Activated CD4-positive, alpha-beta T cell treated with anti-CD3 and anti-CD28 coated beads, Interleukin-2, amount 10 ng/mL, durations not matched to agents 7 days and 5 days (primary cell): ENCODE results near the gene ZNF740. TPM values are rescaled to one million over a fixed set of nuclear protein-coding genes. Genes with fewer than 3 reads are reported as not detected.

Experiments used
- CTCF ChIA-PET: fragments of 350-600 bp; sonication (Branson Sonifier 250); formaldehyde crosslinking; loops from one replicate; lab custom pipeline; 2021; ENCODE audit warnings: antibody characterized with exemption; lab: Charles Lee
- POLR2A ChIA-PET: fragments of 350-600 bp; sonication (Branson Sonifier 250); formaldehyde crosslinking; loops from one replicate; lab custom pipeline; 2021; ENCODE audit warnings: antibody characterized with exemption; lab: Charles Lee
- DNase-seq: peaks from one replicate; pipeline ENCODE4 v3.0.0-alpha.2; 2020
- H3K27ac Mint-ChIP-seq: one replicate; pipeline ENCODE4 v1.8.0; 2021; ENCODE audit warnings: mild to moderate bottlenecking, moderate library complexity, mixed read lengths
- H3K27me3 Mint-ChIP-seq: one replicate; pipeline ENCODE4 v1.8.0; 2021; ENCODE audit warnings: mixed read lengths
- H3K36me3 Mint-ChIP-seq: one replicate; pipeline ENCODE4 v1.8.0; 2021; ENCODE audit warnings: low read depth, mixed read lengths
- H3K4me1 Mint-ChIP-seq: one replicate; pipeline ENCODE4 v1.8.0; 2021; ENCODE audit warnings: mixed read lengths
- H3K4me3 Mint-ChIP-seq: one replicate; pipeline ENCODE4 v1.8.0; 2021; ENCODE audit warnings: mild to moderate bottlenecking, moderate library complexity, mixed read lengths
- H3K9me3 Mint-ChIP-seq: one replicate; pipeline ENCODE4 v1.8.0; 2021; ENCODE audit warnings: mixed read lengths
- total RNA-seq, 2 experiments: library from RNA; stranded (reverse); gene quantifications; one replicate each; pipeline ENCODE4 v1.2.3, GENCODE V29; 2021

ZNF740 gene
- total RNA-seq, 2 experiments from 2014 or later: 38.9 to 44.1 TPM

DNA sequence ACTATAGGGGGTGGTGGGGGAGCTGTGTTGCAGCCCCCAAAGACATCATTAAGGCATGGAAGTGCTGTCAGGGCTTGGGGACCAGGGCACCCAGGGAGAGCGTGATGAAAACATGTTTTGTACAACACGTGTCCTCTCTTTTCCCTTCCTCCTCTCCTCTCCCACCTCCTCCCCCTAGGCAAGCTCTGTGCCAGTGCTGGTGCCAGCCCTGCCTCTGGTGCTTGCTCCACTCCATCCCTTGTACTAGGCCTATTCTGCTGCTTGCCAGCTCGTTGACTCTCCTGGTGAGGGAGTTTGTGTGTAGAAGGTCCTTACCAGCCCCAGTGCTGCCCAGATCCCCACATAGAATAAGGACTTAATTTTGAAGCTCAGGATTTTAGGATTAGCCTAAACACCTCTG, 54.6 kb downstream of the ZNF740 start:
- peaks cover 1% of the 10 kb centered on the region for H3K36me3 Mint-ChIP-seq
- peaks cover 55% of the 10 kb centered on the region for H3K4me1 Mint-ChIP-seq
- H3K27ac Mint-ChIP-seq: no peak overlapping the region
- ChIA-PET POLR2A (no interaction called here), CTCF (interaction anchor here (0.8 to 3.1 kb wide), 5 partner anchors 15 to 75 kb away, joined by 3 to 12 read pairs (median 6); no protein-coding TSS in a partner anchor)
- DNase-seq: no peak
- H3K27me3 Mint-ChIP-seq: no peaks in the 10 kb centered on the region
- no peak overlapping the region for H3K4me3 Mint-ChIP-seq
- H3K9me3 Mint-ChIP-seq: no peaks in the 10 kb centered on the region

DNA sequence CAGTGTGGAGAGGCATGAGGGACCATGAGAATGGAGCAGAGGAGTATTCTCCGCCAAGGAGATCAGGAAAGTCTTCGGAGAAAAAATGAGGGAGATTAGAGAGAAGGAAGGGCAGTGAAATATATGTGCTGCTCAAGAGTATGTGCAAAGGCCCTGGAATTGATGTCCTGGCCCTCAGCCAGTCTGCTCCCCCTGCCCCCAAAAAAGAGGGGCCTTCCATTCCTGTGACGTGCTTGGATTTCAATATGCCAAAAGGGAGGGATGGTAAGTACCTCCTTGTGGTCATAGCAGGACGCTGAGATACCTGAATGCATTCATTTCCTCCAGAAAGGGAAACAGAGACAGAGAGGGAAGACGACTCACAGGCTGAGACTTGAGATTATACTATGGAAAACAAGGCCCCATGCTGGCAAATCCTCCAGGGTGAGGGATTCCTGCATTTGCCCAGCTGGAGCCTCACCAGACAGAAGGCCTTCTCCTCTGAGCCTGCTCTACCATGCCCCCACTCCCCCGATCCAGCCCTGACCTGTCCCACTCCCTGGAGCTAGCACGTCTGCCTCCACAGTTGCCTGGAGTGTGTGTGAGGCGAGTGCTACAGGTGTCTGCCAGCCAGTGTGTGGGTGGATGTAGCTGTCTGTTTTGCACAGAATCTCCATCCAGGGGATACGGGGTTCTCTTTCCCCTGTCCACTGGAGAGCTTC, 55.4 kb downstream of the ZNF740 start:
- Mint-ChIP-seq H3K36me3 (peaks cover 1% of the 10 kb centered on the region), H3K27me3 (no peaks in the 10 kb centered on the region), H3K4me3 (no peak overlapping the region), H3K27ac (peak overlapping the region; percentile 51), H3K9me3 (no peaks in the 10 kb centered on the region), H3K4me1 (peaks cover 53% of the 10 kb centered on the region)
- ChIA-PET POLR2A (no interaction called here), CTCF (interaction anchor here (0.8 to 3.1 kb wide), 13 partner anchors 10 to 86 kb away, joined by 3 to 12 read pairs (median 4); partner anchors contain the start of genes AAAS and ITGB7)
- DNase-seq: no peak

DNA sequence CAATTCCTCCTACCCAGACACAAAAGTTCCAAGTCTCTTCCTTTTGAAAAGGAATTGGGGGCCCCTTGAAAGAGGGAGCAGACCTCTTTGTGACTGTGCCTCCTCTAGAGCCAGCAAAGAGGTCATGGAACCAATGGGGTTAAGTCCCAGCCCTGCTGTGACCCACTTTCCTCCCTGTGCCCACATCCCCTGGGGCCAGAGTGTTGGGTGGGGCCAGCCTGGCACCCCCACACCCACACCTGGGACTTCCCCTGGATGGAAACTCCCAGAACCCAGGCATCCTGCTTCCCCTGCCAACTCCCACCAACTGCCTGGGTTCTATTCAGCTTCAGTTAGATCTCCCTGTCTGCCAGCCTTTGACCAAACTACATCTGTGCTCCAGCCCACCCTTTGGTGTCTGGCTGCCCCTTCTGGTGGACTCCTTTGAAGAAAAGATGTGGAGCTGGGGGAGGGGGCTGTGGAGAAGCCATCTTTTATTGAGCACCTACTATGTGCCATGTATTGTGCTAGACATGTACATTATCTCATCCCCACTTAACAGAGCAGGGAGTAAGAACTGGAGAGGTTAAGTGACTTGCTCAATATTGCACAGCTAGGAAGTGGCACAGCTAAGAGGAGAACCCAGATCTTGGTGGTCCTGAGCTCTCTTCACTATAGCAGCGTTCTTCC, 56.1 kb downstream of the ZNF740 start:
- no peak overlapping the region for H3K4me3 Mint-ChIP-seq
- no peaks in the 10 kb centered on the region for H3K27me3 Mint-ChIP-seq
- H3K9me3 Mint-ChIP-seq: no peaks in the 10 kb centered on the region
- ChIA-PET POLR2A (no interaction called here), CTCF (interaction anchor here (0.8 to 3.1 kb wide), 12 partner anchors 10 to 85 kb away, joined by 3 to 12 read pairs (median 3); partner anchors contain the start of genes AAAS and ITGB7)
- H3K27ac Mint-ChIP-seq: peak overlapping the region; percentile 51
- H3K36me3 Mint-ChIP-seq: peaks cover 1% of the 10 kb centered on the region
- no peak for DNase-seq
- H3K4me1 Mint-ChIP-seq: peaks cover 46% of the 10 kb centered on the region

DNA sequence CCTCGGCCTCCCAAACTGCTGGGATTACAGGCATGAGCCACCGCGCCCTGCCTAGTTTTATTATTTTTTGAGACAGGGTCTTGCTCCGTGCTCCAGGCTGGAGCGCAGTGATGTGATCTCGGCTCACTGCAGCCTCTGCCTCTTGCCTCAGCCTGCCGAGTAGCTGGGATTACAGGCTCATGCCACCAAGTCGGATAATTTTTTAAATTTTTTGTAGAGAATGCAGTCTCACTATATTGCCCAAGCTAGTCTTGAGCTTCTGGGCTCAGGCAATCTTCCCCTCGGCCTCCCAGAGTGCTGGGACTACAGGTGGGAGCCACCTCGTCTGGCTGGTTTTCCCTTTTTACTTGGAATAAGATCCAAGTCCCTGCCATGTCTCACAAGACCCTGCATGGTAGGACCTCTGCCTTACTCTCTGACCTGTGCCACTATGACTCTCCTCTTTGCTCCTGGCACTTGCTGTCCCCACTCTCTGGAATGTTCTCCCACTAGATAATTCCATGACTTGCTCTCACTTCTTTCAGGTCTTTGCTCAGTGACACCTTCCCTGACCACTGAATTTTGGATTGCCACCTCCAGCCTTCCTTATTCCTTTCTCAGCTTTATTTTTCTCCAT, 59.2 kb downstream of the ZNF740 start:
- H3K36me3 Mint-ChIP-seq: no peaks in the 10 kb centered on the region
- H3K27me3 Mint-ChIP-seq: peaks cover 14% of the 10 kb centered on the region

DNA sequence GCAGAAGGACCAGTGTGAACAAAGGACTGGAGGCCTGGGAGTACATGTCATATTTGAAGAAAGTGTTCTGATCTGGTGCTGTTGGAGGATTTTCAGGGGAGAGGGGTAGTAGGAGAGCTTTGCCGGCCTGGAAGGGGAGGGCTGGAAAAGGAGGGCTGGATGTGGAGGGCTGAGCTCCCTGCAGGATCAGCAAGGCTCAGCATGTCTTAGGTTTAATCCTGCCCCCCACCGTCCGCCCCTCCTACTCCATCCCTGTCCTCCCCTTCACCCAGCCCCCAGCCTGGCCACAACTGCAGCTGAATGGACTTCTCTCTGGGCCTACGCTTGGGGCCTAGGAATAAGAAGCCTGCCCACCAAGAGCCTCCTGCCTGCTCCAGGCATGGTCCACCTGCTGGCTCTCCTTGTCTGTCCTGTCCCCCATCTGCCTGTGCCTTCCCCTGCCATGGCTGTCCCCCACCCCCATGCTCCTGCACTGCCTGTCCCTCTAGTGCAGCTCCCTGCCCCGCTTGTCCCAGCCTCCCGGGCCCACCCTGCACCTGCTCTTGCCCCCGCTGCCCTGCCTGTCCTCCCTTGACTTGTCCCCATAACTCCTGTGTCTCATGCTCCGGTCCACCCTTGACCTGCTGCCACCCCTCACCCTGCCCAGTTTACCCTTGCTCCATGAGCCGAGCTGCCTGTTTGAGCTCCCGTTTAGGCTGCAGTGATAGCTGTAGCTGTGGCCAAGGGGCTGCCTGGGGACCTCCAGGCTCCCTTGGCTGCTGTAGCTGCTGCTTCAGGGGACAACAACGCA, 61.3 kb downstream of the ZNF740 start:
- CTCF ChIA-PET: interaction anchor here (0.5 to 1.9 kb wide), 6 partner anchors 15 to 183 kb away, joined by 3 to 6 read pairs (median 4); no protein-coding TSS in a partner anchor
- Mint-ChIP-seq H3K4me1 (peaks cover 13% of the 10 kb centered on the region), H3K9me3 (no peaks in the 10 kb centered on the region), H3K4me3 (no peak overlapping the region), H3K27me3 (peaks cover 14% of the 10 kb centered on the region), H3K36me3 (no peaks in the 10 kb centered on the region), H3K27ac (no peak overlapping the region)
- POLR2A ChIA-PET: no interaction called here
- no peak for DNase-seq

More for the DNA sequence above, 59.2 kb downstream of the ZNF740 start:
- Mint-ChIP-seq H3K9me3 (no peaks in the 10 kb centered on the region), H3K4me3 (no peak overlapping the region), H3K4me1 (peaks cover 33% of the 10 kb centered on the region), H3K27ac (peak overlapping the region; percentile 57)
- CTCF ChIA-PET: interaction anchor here (0.6 to 1.2 kb wide), 3 partner anchors 24 to 82 kb away, joined by 3 read pairs; partner anchors contain the start of gene AAAS
- POLR2A ChIA-PET: no interaction called here
- no peak for DNase-seq

DNA sequence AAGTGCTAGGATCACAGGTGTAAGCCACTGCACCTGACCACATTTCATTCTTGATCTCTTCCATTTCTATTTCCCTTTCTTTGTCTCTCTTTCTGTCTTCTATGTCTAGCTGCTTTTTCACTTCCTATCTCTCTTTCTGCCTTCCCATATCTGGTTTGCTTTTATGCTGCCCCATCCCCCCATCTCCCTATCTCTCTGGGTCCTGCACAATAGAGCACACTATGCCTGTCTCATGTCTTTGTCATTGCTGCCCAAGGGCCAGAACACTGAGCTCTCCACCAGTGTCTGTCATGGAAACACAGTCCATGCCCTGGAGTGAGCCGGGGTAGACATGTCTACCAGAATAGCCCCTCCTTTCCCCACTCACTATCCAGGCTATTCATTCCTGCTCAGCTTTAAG, 63.8 kb downstream of the ZNF740 start:
- no peak overlapping the region for H3K27ac Mint-ChIP-seq
- ChIA-PET CTCF (interaction anchor here (1.0 to 1.3 kb wide), 5 partner anchors 9 to 31 kb away, joined by 3 to 5 read pairs (median 4); no protein-coding TSS in a partner anchor), POLR2A (no interaction called here)
- DNase-seq: no peak
- H3K36me3 Mint-ChIP-seq: no peaks in the 10 kb centered on the region
- H3K4me1 Mint-ChIP-seq: peaks cover 6% of the 10 kb centered on the region
- no peaks in the 10 kb centered on the region for H3K9me3 Mint-ChIP-seq
- peaks cover 14% of the 10 kb centered on the region for H3K27me3 Mint-ChIP-seq
- no peak overlapping the region for H3K4me3 Mint-ChIP-seq

Other genes starting within 250 kb of the ZNF740 start
- gene KRT18, start 231.6 kb upstream of the ZNF740 start, total RNA-seq: 1 to 10 TPM in 1 of 2 experiments, under 1 TPM in 1; 0.65 to 1.3 TPM
- gene EIF4B, start 174.3 kb upstream of the ZNF740 start, total RNA-seq: 100 to 1,000 TPM; 385 to 474 TPM
- gene TNS2, start 130.7 kb upstream of the ZNF740 start, total RNA-seq: 1 to 10 TPM in 1 of 2 experiments, under 1 TPM in 1; 0.92 to 1.8 TPM
- 10 to 100 TPM; 19.0 to 20.2 TPM for gene SPRYD3, start 101.3 kb upstream of the ZNF740 start, total RNA-seq
- under 1 TPM in 1 of 2 experiments, not detected in 1; 0.37 TPM for gene IGFBP6, start 83.1 kb upstream of the ZNF740 start, total RNA-seq
- gene SOAT2, start 77.2 kb upstream of the ZNF740 start, total RNA-seq: 1 to 10 TPM; 1.0 to 1.7 TPM
- 10 to 100 TPM; 33.3 to 34.7 TPM for gene CSAD, start 203 bp downstream of the ZNF740 start, total RNA-seq
- gene ITGB7, start 26.5 kb downstream of the ZNF740 start, total RNA-seq: 100 to 1,000 TPM; 621 to 702 TPM
- gene RARG, start 51.5 kb downstream of the ZNF740 start, total RNA-seq: 10 to 100 TPM; 58.3 to 59.7 TPM
- 100 to 1,000 TPM; 107 to 125 TPM for gene ESPL1, start 87.6 kb downstream of the ZNF740 start, total RNA-seq
- gene PFDN5, start 114.8 kb downstream of the ZNF740 start, total RNA-seq: 100 to 1,000 TPM; 305 to 335 TPM
- gene MYG1, start 119.0 kb downstream of the ZNF740 start, total RNA-seq: 10 to 100 TPM; 47.9 to 56.4 TPM
- 10 to 100 TPM; 59.1 to 63.0 TPM for gene AAAS, start 140.9 kb downstream of the ZNF740 start, total RNA-seq
- gene SP7, start 155.6 kb downstream of the ZNF740 start, total RNA-seq: not detected
- 10 to 100 TPM; 94.8 to 99.3 TPM for gene SP1, start 199.5 kb downstream of the ZNF740 start, total RNA-seq
- gene AMHR2, start 243.1 kb downstream of the ZNF740 start, total RNA-seq: not detected